Spleen (tissue), 11 donors: Measurements from ENCODE around the gene TMEM163. TPM values are rescaled to one million over a fixed set of nuclear protein-coding genes. Genes with fewer than 3 reads are reported as not detected.

ENCODE experiments used
- DNase-seq: peaks from one replicate; pipeline ENCODE4 v3.0.0-alpha.2; 2020
- H3K27ac ChIP-seq, 8 donors: fragments of 200-600 bp; sonication (generic) in 7 of 8; 1 replicate in 4 of 8; 2 replicates in 4 of 8; pipeline versions ENCODE4 v1.5.0 to v1.8.0; 2016 to 2021; ENCODE audit warnings: inconsistent platforms in 4 of 8, mild to moderate bottlenecking in 4 of 8, moderate library complexity in 1 of 8
- H3K27me3 ChIP-seq, 7 donors: fragments of 200-600 bp; sonication (generic) in 6 of 7; replicated peaks in 1 of 7; 1 replicate in 4 of 7; 2 replicates in 3 of 7; pipeline versions ENCODE4 v1.5.0 to v1.8.0; 2016 to 2021; ENCODE audit warnings: inconsistent platforms in 3 of 7, mild to moderate bottlenecking in 1 of 7
- H3K36me3 ChIP-seq, 6 donors: fragments of 200-600 bp; sonication (generic) in 5 of 6; 1 replicate in 4 of 6; 2 replicates in 2 of 6; pipeline versions ENCODE4 v1.5.0 to v1.8.0; 2016 to 2021; ENCODE audit warnings: inconsistent platforms in 2 of 6
- H3K4me1 ChIP-seq, 6 donors: fragments of 200-600 bp; sonication (generic) in 5 of 6; 1 replicate in 3 of 6; 2 replicates in 3 of 6; pipeline versions ENCODE4 v1.5.0 to v1.8.0; 2016 to 2021; ENCODE audit warnings: inconsistent platforms in 3 of 6
- H3K4me3 ChIP-seq, 8 donors: fragments of 200-600 bp; sonication (generic) in 7 of 8; 1 replicate in 4 of 8; 2 replicates in 4 of 8; pipeline versions ENCODE4 v1.5.0 to v1.8.0; 2016 to 2021; ENCODE audit warnings: inconsistent platforms in 4 of 8, mild to moderate bottlenecking in 4 of 8, moderate library complexity in 2 of 8
- H3K9me3 ChIP-seq, 8 donors: fragments of 200-600 bp; sonication (generic) in 7 of 8; 1 replicate in 4 of 8; 2 replicates in 4 of 8; pipeline versions ENCODE4 v1.5.0 to v1.8.0; 2016 to 2021; ENCODE audit warnings: inconsistent platforms in 4 of 8
- POLR2A ChIP-seq, 3 donors: fragments of 450-650 bp; IDR thresholded peaks; one replicate each; pipeline ENCODE4 v1.5.1; 2017; ENCODE audit warnings: antibody characterized with exemption in 3 of 3, mild to moderate bottlenecking in 1 of 3
- POLR2AphosphoS5 ChIP-seq, 3 donors: sonication (generic); formaldehyde crosslinking; IDR thresholded peaks; one replicate each; pipeline ENCODE4 v1.5.1; 2017; ENCODE audit warnings: antibody characterized with exemption in 3 of 3
- WGBS, 5 donors: extraction: QIAGEN DNeasy Blood & Tissue Kit in 3 of 5; methylation state at CpG; one replicate each; pipeline versions ENCODE4 v1.1.5 to v1.1.7; 2013 to 2018; 5-methylcytosine and 5-hydroxymethylcytosine counted together
- intact Hi-C: fragments of 100-400 bp; cut with DNase I; formaldehyde crosslinking; loops from one replicate; pipeline ENCODE4 v1.15.0; 2023; ENCODE audit warnings: low total_unique reads
- polyA plus RNA-seq, 3 donors: library from polyadenylated mRNA; stranded (reverse); fragments of 200-250 nt; gene quantifications; one replicate each; pipeline ENCODE4 v1.2.1, GENCODE V29; 2013
- total RNA-seq, 7 donors: library from RNA; depleted of rRNA in 3 of 7; stranded (reverse); fragments of >200 nt in 3 of 7; fragmentation: NEBNext Ultra II Directional in 4 of 7; extraction: Animal tissue kit (Norgen Biotek cat#: 25700) in 4 of 7; gene quantifications; one replicate each; pipeline versions ENCODE4 v1.1.0 to v1.2.1, GENCODE V29; 2016 to 2021
- TF ChIP-seq, protein P1 (sequence below), 11 experiments: fragments of 200-600 bp in 7 of 11; fragments of 450-650 bp in 4 of 11; sonication (generic) in 4 of 11; IDR thresholded peaks in 8 of 11; conservative IDR thresholded peaks in 3 of 11; 1 replicate in 7 of 11; 2 replicates in 4 of 11; pipeline versions ENCODE4 v1.4.0 to v1.8.0; 2016 to 2021; ENCODE audit warnings: antibody characterized with exemption in 11 of 11, inconsistent platforms in 4 of 11, mild to moderate bottlenecking in 1 of 11
- donor health status: healthy with polysubstance abuse.
- donor health status: DM: no; HTN: no; CAD: no; lungs with moderate emphysema.
- donor health status: DM: no; HTN: no; CAD: no.
- donor health status: Bipolar disorder and iron deficiency.
- donor health status: healthy.
- donor health status: DM: no; HTN: no; CAD: no.
- donor health status: DM: yes; HTN: yes; CAD: no.

The TMEM163 gene
- total and polyA plus RNA-seq, 10 donors = 2.4 to 12.5 (median 3.7) TPM

DNA sequence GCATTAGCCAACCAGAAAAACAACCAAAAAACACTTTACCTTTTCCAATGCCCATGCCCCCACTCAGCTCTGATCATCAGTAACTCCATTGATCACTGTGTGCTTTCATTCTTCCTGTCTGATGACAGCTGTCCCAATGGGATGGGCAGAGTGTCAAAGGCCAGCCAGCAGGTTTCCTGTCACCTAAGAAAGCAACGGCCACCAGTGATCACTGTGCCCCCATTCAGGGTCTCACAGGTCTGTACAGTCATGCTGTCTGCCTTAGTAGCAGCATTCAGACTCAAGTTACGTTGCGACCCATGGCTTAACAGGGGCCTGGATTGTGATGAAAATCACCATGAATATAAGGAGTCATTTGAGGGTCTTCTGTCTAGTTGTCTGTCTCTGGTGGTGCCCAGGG lies 280.4 kb downstream of the TMEM163 start:
- intact Hi-C loops = no loop called here
- no peaks in the 10 kb centered on the region for H3K9me3 ChIP-seq
- no peaks in the 10 kb centered on the region for H3K4me1 ChIP-seq
- H3K27ac ChIP-seq = no peak overlapping the region
- H3K4me3 ChIP-seq = no peak overlapping the region
- TF ChIP-seq POLR2A (IDR thresholded peaks at IDR 0.05) = no peak
- TF ChIP-seq, protein P1, sequence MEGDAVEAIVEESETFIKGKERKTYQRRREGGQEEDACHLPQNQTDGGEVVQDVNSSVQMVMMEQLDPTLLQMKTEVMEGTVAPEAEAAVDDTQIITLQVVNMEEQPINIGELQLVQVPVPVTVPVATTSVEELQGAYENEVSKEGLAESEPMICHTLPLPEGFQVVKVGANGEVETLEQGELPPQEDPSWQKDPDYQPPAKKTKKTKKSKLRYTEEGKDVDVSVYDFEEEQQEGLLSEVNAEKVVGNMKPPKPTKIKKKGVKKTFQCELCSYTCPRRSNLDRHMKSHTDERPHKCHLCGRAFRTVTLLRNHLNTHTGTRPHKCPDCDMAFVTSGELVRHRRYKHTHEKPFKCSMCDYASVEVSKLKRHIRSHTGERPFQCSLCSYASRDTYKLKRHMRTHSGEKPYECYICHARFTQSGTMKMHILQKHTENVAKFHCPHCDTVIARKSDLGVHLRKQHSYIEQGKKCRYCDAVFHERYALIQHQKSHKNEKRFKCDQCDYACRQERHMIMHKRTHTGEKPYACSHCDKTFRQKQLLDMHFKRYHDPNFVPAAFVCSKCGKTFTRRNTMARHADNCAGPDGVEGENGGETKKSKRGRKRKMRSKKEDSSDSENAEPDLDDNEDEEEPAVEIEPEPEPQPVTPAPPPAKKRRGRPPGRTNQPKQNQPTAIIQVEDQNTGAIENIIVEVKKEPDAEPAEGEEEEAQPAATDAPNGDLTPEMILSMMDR (IDR thresholded peaks at IDR 0.05 in 8 of 11, conservative IDR thresholded peaks at IDR 0.05 in 3 of 11) = no peak
- no peaks in the 10 kb centered on the region for H3K27me3 ChIP-seq
- H3K36me3 ChIP-seq = peaks cover 0 to 100% (median 53%) of the 10 kb centered on the region in 6 donors
- no peak for DNase-seq
- WGBS, 5 donors = 81 to 91% (median 88%) methylated on average over 3 of the region's 3 CpGs

DNA sequence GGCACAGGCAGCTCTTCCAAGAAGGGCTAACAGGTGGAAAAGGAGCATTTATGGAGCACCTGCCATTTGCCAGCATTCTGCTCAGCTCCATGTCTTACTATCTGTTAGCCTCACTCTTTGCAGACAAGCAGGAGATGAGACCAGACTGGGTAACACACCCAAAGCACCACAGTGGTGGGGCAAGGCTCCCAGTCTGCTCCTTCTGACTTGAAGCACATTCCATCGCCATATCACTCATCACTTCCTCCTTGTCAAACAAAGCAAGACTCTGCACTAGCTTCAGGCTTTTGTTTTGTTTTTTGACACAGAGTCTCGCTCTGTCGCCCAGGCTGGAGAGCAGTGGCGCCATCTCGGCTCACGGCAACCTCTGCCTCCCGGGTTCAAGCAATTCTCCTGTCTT lies 282.1 kb downstream of the TMEM163 start:
- Histone ChIP-seq H3K9me3 (no peaks in the 10 kb centered on the region), H3K4me3 (no peak overlapping the region), H3K27ac (no peak overlapping the region), H3K36me3 (peaks cover 0 to 100% (median 42%) of the 10 kb centered on the region in 6 donors), H3K27me3 (no peaks in the 10 kb centered on the region), H3K4me1 (no peaks in the 10 kb centered on the region)
- no peak for TF ChIP-seq POLR2AphosphoS5 (IDR thresholded peaks at IDR 0.05)
- TF ChIP-seq POLR2A (IDR thresholded peaks at IDR 0.05) = no peak
- TF ChIP-seq, protein P1 (IDR thresholded peaks at IDR 0.05 in 8 of 11, conservative IDR thresholded peaks at IDR 0.05 in 3 of 11) = no peak
- DNase-seq = no peak
- intact Hi-C loops = no loop called here
- 95 to 96% (median 95%) methylated on average over 7 of the region's 7 CpGs for WGBS, 5 donors

DNA sequence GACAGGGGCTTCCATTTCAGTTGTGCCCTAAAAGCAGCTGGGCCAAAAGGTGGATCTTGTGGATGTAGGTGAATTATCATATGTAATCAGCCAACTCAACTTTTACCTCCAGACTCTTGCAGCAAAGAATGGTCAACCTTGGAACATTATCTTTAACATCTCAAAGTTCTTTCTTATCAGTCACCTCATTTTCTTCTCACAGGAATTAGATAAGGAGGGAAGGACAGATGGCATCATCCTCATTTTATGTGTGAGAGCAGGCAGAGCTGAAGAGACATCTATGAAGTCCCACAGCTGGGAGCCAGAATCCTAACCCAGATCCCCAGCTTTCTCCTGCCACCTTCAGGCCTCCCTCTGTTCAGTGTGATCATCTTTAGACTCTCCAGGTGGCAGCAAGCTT lies 282.9 kb downstream of the TMEM163 start:
- no peak for DNase-seq
- Histone ChIP-seq H3K36me3 (peaks cover 0 to 100% (median 41%) of the 10 kb centered on the region in 6 donors), H3K27ac (no peak overlapping the region), H3K4me1 (no peaks in the 10 kb centered on the region), H3K27me3 (no peaks in the 10 kb centered on the region), H3K9me3 (no peaks in the 10 kb centered on the region), H3K4me3 (no peak overlapping the region)
- TF ChIP-seq POLR2AphosphoS5 (IDR thresholded peaks at IDR 0.05) = no peak
- no peak for TF ChIP-seq POLR2A (IDR thresholded peaks at IDR 0.05)
- TF ChIP-seq, protein P1 (IDR thresholded peaks at IDR 0.05 in 8 of 11, conservative IDR thresholded peaks at IDR 0.05 in 3 of 11) = no peak
- intact Hi-C loops = no loop called here

DNA sequence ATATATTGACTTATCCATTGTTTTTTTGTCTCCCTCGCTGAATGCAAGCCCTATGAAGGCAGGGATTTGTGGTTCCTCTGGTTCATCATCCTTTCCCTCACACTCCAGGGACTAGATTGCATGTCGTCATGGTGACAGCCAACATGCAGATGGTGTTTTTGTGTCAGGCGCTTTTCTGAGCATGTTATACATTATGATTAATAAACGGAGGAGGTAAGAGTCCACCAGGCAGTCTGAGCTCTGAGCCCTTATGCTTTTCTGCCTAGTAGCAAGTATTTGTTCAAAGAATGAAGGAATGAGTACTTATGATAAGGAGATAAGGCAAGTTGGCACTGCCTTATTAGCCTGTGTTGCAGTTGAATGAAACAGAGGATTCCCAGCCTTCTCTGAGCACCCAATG lies 283.3 kb downstream of the TMEM163 start:
- H3K27ac ChIP-seq = no peak overlapping the region
- H3K9me3 ChIP-seq = no peaks in the 10 kb centered on the region
- H3K36me3 ChIP-seq = peaks cover 0 to 100% (median 41%) of the 10 kb centered on the region in 6 donors
- no peaks in the 10 kb centered on the region for H3K27me3 ChIP-seq
- no peak for DNase-seq
- 94 to 96% (median 95%) methylated on average over 4 of the region's 4 CpGs for WGBS, 5 donors
- TF ChIP-seq, protein P1 (IDR thresholded peaks at IDR 0.05 in 8 of 11, conservative IDR thresholded peaks at IDR 0.05 in 3 of 11) = no peak
- no peak for TF ChIP-seq POLR2A (IDR thresholded peaks at IDR 0.05)
- peaks cover 0 to 4% (median 0%) of the 10 kb centered on the region in 6 donors for H3K4me1 ChIP-seq
- intact Hi-C loops = no loop called here
- no peak overlapping the region for H3K4me3 ChIP-seq
